NCI-H1105 treated with DMSO at 0.1 percent for 48 hours (cell line): ENCODE data around the gene RHOV.

Experiments
- DNase-seq: peaks from one replicate; lab custom pipeline; 2025; lab: John Stamatoyannopoulos, UW

Gene RHOV, protein sequence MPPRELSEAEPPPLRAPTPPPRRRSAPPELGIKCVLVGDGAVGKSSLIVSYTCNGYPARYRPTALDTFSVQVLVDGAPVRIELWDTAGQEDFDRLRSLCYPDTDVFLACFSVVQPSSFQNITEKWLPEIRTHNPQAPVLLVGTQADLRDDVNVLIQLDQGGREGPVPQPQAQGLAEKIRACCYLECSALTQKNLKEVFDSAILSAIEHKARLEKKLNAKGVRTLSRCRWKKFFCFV

GRCh38 chr15:40873694-40874561 is at the start of gene RHOV:
Gene RHOV, minus strand, starts transcription at chr15:40874234. Its CDS starts 95 bp downstream, at chr15:40874139.
- peak; percentile 25 for DNase-seq

GRCh38 chr15:40923551-40923950 is 49.5 kb upstream of the RHOV start:
- no peak for DNase-seq

- DNase-seq, result no peak
Measured at GRCh38 chr15:40922608-40923005, 48.6 kb upstream of the RHOV start.

GRCh38 chr15:40921949-40922607 is 48.0 kb upstream of the RHOV start:
- no peak for DNase-seq

GRCh38 chr15:40918799-40919392 is 44.9 kb upstream of the RHOV start:
- DNase-seq, result no peak

DNA sequence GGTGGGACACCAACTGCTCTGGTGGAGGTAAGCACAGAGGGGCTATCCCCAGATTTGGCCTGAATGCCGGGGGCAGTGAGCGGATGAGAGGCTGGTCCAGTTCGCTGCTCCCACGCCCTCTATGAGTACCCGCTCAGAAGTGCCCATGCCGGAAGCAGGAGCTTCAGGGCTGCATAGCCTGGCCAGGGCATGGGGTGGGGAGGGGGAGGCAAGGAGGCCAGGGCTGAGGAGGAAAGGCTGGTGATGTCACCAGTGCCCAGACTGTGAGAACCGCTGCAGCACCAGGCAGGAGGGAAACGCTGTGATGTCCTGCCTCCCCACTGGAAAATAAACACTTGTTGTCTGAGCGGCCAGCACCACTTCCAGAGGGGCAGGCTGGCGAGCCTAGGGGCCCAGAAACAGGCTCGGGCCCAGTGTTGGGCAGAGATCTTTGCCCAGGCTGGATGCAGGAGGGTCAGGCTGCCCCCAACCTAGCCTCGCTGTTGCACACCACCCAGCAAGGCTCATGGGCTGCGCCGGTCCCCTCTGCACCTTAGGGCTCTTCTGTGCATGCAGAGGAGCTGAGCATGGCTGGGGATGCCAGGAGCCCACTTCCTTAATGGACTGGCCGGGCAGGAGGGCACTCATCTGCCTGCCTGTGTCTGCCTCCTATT is 44.2 kb upstream of the RHOV start:
- DNase-seq, result no peak

DNA sequence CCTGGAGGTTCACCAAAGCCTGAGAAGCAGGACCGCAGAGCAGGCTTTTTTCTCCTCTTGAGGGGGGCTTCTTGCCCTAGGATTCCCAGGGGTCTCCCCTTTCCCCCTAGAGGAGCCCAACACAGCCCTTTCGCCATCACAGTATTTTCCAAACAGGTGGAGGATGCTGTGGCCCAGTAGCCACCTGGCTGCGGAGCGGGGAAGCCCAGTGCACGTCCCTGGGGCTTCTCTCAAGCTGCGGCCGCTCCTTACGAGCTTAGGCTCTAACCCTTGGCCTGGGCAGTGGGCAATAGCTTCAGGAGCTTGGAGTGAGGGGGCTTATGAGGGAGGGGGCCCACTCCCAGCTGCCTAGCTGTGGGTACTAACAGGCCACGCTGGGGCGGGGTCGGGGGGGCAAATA is 43.6 kb upstream of the RHOV start:
- DNase-seq, result no peak

DNA sequence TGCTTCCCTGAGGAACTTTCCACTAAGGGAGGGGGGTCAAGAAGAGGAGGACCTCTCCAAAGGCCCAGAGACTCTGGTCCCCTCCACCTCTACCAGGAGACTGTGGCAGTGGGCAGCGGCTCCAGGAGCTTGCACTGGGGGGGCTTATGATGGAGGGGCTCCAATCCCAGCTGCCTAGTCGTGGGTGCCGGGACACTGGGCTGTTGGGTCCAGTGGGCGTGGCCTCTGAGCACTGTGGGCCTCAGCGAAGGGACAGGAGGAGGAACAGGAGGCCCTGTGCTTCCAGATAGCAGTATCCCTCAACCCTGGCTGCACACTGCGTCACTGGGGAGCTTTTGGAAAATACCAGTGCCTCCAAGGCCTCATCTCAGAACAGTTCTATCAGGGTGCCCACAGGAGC is 41.6 kb upstream of the RHOV start:
- no peak for DNase-seq

- no peak for DNase-seq
Measured at GRCh38 chr15:40915116-40915661, 41.2 kb upstream of the RHOV start.

DNA sequence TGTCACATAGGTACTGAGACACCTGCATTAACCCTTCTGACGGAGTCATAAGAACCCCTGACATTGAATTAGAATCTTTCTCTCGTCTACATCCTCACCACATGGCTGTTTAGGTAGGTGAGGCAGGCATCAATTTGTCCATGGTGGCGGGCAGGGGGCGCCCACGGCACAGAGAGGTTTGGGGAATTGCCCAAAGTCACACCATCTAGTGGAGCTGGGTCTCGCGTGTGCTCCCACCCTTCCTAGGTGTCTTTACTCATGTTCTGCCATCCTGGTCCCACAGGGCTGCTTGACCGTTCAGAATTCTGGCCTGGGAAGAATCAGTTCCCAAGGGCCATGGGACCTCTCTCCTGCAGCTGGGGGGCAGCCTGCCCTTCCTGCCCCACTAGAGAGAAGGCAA is 40.5 kb upstream of the RHOV start:
- no peak for DNase-seq

- no peak for DNase-seq
Measured at GRCh38 chr15:40914013-40914412, 40.0 kb upstream of the RHOV start.

GRCh38 chr15:40912478-40912877 is 38.4 kb upstream of the RHOV start:
- no peak for DNase-seq

DNA sequence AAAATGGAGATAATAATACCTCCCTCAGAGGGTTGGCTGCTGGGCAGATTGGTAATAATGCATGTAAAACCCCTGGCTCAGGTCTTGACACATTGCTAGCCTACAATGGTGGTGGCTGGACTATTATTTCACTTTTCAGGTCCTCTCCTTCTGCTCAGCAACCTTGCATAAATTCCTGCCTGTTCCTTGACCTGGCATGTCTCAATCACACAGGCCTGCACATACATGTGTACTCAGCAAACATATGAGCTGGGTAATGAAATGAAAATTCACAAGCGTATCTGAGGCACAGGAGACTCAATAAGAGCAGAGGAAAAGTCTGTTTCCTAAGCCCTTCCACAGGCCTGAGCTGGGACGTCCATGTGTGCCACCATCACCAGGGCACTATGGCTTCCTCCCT is 37.7 kb upstream of the RHOV start:
- no peak for DNase-seq

GRCh38 chr15:40911141-40911540 is 37.1 kb upstream of the RHOV start:
- no peak for DNase-seq

DNA sequence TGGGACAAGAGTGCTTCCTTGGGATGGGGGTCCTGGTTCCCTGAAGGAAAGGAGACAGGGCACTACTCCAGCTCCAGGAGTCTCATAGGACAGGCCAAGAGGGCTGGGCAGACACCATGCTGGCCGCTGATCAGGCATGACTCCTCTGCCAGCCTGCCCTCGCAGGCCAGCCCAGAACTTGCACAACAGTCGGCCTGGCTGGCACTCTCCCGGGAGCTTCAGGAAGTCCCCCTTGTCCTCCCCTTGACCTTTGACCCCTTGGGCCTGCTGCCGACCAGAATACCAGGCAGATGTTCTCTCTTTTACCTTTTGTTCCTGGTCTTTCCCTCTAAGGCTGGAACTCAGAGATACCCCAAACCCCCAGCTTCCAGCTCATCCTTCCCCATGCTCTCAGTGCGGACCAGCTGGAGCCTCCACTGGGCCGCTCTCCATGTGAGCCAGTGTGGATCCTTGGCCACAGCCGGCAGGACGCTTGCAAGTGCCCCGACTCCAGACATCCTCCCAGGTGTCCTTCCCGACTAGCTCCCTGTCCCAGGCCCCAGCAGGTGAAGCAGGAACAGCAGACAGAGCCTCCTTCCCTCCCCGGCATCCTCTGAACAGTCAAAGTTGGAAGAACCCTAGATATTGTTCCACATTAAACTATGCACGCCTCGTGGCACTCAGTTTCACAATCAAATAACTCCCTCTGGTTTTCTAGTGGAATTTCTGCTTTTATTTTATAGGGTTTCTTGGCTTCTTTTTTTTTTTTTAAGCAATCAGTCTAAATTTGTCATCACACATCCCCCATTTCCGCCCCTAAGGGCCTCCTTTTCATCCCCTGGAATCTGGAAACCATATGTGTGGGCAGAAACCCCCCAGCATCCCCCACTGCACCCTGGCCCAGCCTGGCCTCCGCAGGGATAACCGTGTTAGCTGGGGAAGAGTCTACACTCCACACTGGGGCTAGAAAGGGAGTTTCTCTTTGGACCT is 35.9 kb upstream of the RHOV start:
- no peak for DNase-seq

- DNase-seq, result no peak
Measured at GRCh38 chr15:40908095-40908494, 34.1 kb upstream of the RHOV start.

DNA sequence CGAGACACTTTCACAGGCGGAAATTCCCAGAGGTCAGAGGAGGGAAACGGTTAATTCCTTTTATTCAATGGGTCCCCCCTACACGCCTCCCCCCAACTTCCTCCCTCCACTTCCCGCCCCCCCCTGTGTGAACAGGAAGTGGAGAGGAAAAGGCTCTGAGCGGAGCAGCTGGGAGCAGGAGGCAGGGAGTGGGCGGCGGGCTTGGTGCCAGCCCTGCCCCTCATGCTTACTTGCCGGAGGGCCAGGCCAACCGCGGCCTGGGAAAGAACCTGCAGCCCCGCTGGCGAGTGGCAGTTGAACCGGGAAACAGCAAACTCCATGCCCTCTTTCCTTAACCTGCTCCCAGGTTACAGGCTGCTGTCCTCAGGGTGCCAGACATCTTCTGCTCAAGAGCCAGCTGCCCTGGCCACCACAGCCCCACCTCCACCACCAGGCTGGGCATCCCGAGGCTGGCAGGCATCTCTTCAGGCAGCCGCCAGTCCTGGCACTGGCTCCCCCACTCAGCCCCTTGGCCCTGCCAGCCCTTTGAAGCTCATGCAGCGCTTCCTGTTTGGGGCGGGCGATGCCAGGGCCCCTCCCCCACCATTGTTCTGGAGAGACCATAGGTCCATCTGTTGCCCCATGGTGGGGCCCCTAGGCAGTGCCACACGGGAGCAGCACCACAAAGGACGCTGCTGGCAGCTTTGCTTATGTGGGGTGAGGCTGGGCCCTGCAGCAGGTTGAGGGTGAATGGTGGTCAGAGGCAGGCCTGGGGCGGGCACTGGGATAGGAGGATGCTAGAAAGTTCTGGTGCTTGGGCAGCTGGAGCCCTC is 33.2 kb upstream of the RHOV start:
- peak; percentile 54 for DNase-seq

GRCh38 chr15:40906091-40906990 is 32.3 kb upstream of the RHOV start:
- DNase-seq, result peak; percentile 78
